AG04450 (cell line): ENCODE data around the gene APOL6. TPM values are rescaled to one million over a fixed set of nuclear protein-coding genes. Genes with fewer than 3 reads are reported as not detected.

Experiments
- CTCF ChIA-PET: fragments of 300-600, 350-600 bp; formaldehyde crosslinking; extraction: SDS; loops from one replicate; lab custom pipeline; 2022; ENCODE audit warnings: antibody characterized with exemption, inconsistent platforms; lab: Charles Lee
- POLR2A ChIA-PET: fragments of 350-600 bp; formaldehyde crosslinking; extraction: SDS; loops from one replicate; lab custom pipeline; 2021; ENCODE audit warnings: antibody characterized with exemption, inconsistent platforms; lab: Yijun Ruan, JAX
- DNase-seq: peaks from one replicate; pipeline ENCODE4 v3.0.0-alpha.2; 2011; ENCODE audit warnings: low read depth, low spot score
- H3K27ac ChIP-seq: one replicate; pipeline ENCODE4 v1.5.1; 2012; ENCODE audit warnings: low read depth, low read length, control low read depth
- H3K27me3 ChIP-seq: one replicate; pipeline ENCODE4 v1.6.0; 2012; ENCODE audit warnings: low read length; ENCODE audit not compliant: control insufficient read depth, insufficient read depth
- H3K4me3 ChIP-seq: 2 replicates; pipeline ENCODE4 v1.5.1; 2011; ENCODE audit warnings: mild to moderate bottlenecking, low read depth, low read length, control low read depth
- H3K9me3 ChIP-seq: 2 replicates; pipeline ENCODE4 v1.5.1; 2012; ENCODE audit warnings: low read length; ENCODE audit not compliant: control insufficient read depth, insufficient read depth
- CTCF ChIP-seq: IDR thresholded peaks from 2 replicates; pipeline ENCODE4 v1.5.1; 2011; ENCODE audit warnings: low read depth, low read length, control low read depth, inconsistent platforms
- polyA plus RNA-seq: library from polyadenylated mRNA; depleted of rRNA; stranded (reverse); fragments of >200 nt; gene quantifications from 2 replicates; pipeline ENCODE4 v1.2.3, GENCODE V29; 2011

APOL6 gene
- polyA plus RNA-seq, 1 experiment: 15.0 TPM

GRCh38 chr22:35616043-35616442, 32.2 kb upstream of the APOL6 start:
- Histone ChIP-seq H3K9me3 (no peaks in the 10 kb centered on the region), H3K27me3 (peaks cover 10% of the 10 kb centered on the region), H3K27ac (no peak overlapping the region), H3K4me3 (no peak overlapping the region)
- CTCF ChIA-PET: interaction anchor here (0.8 to 1.5 kb wide), 2 partner anchors 185 to 266 kb away, joined by 4 to 6 read pairs; no protein-coding TSS in a partner anchor
- POLR2A ChIA-PET: no interaction called here
- TF ChIP-seq CTCF: no peak
- DNase-seq: no peak

GRCh38 chr22:35617137-35617755, 31.0 kb upstream of the APOL6 start, which contains the start of gene MB:
TSS of gene MB (minus strand) at chr22:35617329. CDS start at chr22:35617257, 72 bp downstream.
- POLR2A ChIA-PET: no interaction called here
- no peak for TF ChIP-seq CTCF
- CTCF ChIA-PET: interaction anchor here (1.5 kb wide), 2 partner anchors 267 to 448 kb away, joined by 4 read pairs; no protein-coding TSS in a partner anchor
- Histone ChIP-seq H3K4me3 (no peak within 1 kb of the TSS), H3K9me3 (no peaks in the 10 kb centered on the region), H3K27ac (no peak within 1 kb of the TSS), H3K27me3 (peaks cover 4% of the 10 kb centered on the region)
- DNase-seq: no peak

GRCh38 chr22:35618427-35619223, 29.6 kb upstream of the APOL6 start:
- no peak for DNase-seq
- TF ChIP-seq CTCF: no peak
- Histone ChIP-seq H3K4me3 (no peak overlapping the region), H3K27me3 (peaks cover 4% of the 10 kb centered on the region), H3K27ac (no peak overlapping the region), H3K9me3 (no peaks in the 10 kb centered on the region)
- ChIA-PET POLR2A (no interaction called here), CTCF (interaction anchor here (0.6 kb wide), 1 partner anchor 188 kb away, joined by 3 read pairs; no protein-coding TSS in a partner anchor)

- Histone ChIP-seq H3K27me3 (peaks cover 4% of the 10 kb centered on the region), H3K9me3 (no peaks in the 10 kb centered on the region), H3K4me3 (no peak overlapping the region), H3K27ac (no peak overlapping the region)
- ChIA-PET CTCF (interaction anchor here (0.6 to 3.0 kb wide), 3 partner anchors 189 to 268 kb away, joined by 3 to 12 read pairs (median 4); no protein-coding TSS in a partner anchor), POLR2A (no interaction called here)
- TF ChIP-seq CTCF: no peak
- no peak for DNase-seq
Measured at GRCh38 chr22:35619336-35620094, 28.7 kb upstream of the APOL6 start.
